OCI-M2 (cell line): ENCODE measurements around the gene TUT1.

Experiments used
- DNase-seq: peaks from one replicate; lab custom pipeline; 2025; ENCODE audit not compliant: unreplicated experiment; lab: John Stamatoyannopoulos, UW

Gene TUT1

GRCh38 chr11:62542750-62543567 is 48.4 kb downstream of the TUT1 start:
- DNase-seq = no peak

DNA sequence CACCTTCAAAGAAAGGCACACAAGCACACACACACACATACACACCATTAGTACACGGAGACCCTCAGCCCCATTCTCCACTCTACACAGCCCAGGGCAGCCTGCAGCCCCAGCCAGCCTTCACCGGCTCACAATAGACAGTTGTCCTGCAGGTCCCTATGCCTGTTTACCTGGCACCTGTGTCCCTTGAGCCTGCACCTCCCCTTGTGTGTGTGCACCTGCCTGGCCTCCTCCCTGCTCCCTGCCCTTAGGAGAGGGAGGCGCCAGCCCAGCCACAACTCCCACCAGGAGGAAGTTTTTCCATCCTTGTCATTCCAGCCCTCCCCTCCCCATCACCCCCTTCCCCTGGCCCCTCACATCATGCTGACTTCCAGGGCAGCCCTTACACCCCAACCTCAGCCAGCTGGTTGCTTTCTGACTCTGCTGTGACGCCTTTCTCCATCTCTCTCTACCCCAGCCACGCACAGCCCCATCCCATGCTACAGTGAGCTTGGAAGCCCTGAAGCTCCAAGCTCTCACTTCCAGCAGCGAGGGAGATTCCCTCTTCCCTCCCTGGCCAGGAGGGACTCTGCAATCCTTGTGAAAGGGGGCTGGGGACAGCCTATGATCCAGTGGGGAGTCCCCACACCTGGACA is 49.1 kb downstream of the TUT1 start:
- no peak for DNase-seq

- no peak for DNase-seq
These were observed 50.3 kb downstream of the TUT1 start for GRCh38 chr11:62540804-62541701.

GRCh38 chr11:62539238-62539925 is 51.9 kb downstream of the TUT1 start:
- DNase-seq = no peak

DNA sequence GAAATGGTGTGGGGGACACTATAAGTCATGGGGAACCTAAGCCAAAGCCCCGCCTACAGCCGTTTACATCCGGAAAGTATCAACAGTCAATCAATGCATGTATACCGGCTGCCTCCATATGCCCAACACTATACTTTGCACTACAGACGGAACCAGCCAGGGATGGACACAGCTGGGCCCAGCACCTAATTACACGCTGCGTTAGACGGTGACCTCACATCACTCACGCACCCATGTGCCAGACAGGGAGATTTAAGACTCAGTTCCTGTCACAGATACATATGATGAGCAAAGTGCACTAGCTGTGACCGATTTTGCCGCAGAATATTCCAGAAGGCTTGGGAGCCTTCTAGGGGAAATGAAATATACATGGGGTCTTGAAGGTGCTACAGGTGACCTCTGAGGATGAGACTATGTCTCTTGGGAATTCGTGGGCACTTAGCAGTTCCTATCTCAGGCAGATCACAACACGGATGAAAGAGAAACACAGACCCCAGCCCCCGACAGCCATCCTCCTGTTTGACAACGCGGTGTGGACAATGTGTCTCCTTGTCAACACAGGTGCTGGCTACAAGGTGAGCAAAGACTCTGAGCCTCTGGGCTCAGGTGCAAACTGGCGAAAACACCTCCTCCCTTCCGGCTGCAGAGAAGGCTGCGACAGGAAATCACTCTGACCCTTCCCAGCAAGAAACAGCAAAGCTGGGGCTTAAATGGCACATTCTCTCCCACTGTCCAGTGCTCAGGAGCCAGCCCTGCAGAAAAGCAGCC is 52.7 kb downstream of the TUT1 start:
- DNase-seq = no peak

- no peak for DNase-seq
These were observed 54.9 kb downstream of the TUT1 start for GRCh38 chr11:62536301-62536957.

- DNase-seq = no peak
These were observed 55.5 kb downstream of the TUT1 start for GRCh38 chr11:62535802-62536201.

DNA sequence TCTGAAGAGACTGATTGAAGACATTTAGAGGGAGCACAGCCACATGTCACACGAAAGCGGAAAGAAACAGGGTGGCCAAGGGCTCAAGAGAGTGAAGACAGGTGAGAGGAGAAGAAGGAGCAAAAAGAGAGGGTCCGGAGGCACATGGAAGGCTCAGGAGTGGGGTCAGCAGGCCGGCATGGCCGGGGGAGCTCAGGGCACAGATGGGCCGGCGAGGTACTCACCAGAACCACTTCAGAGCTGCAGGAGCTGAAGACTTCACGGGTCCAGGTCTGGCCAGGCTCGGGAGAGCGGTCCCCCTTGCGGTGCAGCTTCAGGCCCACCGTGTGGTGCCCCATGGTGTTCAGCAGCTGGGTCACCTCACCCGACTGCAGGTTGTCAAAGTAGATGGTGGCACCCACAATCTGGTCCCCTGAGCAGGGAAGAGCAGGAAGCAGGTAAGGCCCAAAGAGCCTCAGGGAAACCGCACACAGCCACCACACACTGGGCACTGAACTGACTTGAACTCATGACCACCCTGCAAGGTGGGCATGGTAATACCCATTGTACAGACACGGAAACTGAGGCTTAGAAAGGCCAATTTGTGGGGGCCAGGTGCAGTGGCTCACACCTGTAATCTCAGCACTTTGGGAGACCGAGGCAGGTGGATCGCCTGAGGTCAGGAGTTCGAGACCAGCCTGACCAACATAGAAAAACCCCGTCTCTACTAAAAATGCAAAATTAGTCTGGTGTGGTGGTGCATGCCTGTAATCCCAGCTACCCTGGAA is 56.4 kb downstream of the TUT1 start:
- no peak for DNase-seq

DNA sequence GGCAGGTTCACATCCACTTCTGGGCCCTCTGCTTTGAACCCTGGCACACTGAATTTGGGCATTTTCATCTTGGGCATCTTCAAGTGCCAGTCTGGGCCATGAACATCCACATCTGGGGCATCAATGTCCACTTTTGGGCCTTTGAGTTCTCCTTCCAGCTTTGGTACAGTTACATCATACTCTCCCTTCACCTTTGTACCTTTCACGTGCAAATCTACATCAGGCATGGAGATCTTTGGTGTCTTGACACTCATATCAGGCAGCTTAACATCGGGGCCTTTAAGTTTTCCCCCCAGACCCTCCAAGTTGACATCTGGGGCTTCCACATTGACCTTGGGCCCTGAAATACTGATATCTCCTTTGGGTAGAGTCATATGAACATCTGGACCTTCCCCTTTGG is 59.2 kb downstream of the TUT1 start:
- no peak for DNase-seq
